ENCODE data around the gene SGCD.

DNA sequence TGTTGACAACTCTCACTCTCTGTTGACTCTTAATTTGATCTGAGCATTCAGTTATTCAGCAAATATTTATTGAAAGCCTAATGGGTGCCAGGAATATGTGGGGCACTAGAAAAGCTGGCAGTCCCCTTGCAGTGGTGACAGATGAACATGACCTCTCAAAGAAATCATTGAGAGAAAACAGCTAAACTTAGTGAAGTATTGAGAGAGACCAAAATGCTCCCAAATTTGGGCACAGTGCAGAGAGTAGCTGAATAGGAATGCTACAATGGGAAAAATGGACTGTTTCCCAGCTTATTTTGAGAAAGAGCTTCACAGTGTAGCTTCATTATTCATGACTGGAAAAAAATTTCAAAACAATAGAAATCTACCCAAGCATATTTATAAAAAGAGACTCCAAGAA, 257.9 kb downstream of the SGCD start:
- TF ChIP-seq, protein P1, sequence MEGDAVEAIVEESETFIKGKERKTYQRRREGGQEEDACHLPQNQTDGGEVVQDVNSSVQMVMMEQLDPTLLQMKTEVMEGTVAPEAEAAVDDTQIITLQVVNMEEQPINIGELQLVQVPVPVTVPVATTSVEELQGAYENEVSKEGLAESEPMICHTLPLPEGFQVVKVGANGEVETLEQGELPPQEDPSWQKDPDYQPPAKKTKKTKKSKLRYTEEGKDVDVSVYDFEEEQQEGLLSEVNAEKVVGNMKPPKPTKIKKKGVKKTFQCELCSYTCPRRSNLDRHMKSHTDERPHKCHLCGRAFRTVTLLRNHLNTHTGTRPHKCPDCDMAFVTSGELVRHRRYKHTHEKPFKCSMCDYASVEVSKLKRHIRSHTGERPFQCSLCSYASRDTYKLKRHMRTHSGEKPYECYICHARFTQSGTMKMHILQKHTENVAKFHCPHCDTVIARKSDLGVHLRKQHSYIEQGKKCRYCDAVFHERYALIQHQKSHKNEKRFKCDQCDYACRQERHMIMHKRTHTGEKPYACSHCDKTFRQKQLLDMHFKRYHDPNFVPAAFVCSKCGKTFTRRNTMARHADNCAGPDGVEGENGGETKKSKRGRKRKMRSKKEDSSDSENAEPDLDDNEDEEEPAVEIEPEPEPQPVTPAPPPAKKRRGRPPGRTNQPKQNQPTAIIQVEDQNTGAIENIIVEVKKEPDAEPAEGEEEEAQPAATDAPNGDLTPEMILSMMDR (IDR thresholded peaks at IDR 0.05): no peak
- no peak for TF ChIP-seq POLR2A (IDR thresholded peaks at IDR 0.05; ENCODE audit: low read depth)
- no peak for TF ChIP-seq EP300 (IDR thresholded peaks at IDR 0.05)
- peak in 1 of 2 donors; percentile 24 for TF ChIP-seq POLR2AphosphoS5 (IDR thresholded peaks at IDR 0.05)
